Stimulated activated CD8-positive, alpha-beta memory T cell treated with anti-CD3 and anti-CD28 coated beads, Interleukin-15, amount 100 ng/mL, for 1 hour (primary cell): ENCODE data around the gene SPHK1.

Experiments used
- DNase-seq: peaks from one replicate; pipeline ENCODE4 v3.0.0-alpha.2; 2020; ENCODE audit warnings: low read depth

Gene SPHK1

DNA sequence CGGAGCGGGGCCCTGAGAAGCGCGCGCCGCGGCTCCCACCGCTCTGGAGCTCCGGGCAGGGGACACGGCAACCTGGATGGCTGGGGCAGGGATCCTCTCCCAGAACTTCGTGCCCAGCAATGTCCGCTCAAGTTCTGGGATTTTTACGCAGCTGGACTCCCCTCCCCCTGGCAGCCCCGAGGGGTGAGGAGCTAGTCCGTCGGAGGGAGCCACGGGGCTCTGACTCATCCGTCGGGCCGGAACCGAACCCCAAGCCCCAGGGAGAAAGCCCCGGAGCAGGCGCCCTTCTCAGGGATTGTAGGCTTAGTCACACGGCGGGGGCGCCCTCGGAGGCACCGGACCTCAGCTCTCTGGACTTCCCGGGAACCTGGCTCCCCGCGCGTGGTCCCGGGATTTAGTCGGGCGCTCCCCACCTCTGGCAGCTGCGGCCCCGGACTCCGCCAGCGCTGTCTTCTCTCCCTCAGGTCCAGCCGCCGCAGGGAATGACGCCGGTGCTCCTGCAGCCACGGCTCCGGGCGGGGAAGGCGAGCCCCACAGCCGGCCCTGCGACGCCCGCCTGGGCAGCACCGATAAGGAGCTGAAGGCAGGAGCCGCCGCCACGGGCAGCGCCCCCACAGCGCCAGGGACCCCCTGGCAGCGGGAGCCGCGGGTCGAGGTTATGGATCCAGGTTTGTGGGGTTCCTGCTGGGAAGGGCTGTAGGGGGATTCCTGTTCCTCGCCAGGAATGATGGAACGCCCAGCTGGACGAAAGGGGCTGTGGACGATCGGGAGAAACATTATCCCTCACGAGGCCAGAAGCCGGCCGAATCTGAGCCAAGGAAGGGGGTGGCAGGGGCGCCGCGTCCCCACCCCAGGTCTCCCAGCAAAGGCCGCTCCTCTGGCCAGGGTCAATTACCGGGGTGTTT is 830 bp downstream of the SPHK1 start:
- DNase-seq: peak; percentile 7

DNA sequence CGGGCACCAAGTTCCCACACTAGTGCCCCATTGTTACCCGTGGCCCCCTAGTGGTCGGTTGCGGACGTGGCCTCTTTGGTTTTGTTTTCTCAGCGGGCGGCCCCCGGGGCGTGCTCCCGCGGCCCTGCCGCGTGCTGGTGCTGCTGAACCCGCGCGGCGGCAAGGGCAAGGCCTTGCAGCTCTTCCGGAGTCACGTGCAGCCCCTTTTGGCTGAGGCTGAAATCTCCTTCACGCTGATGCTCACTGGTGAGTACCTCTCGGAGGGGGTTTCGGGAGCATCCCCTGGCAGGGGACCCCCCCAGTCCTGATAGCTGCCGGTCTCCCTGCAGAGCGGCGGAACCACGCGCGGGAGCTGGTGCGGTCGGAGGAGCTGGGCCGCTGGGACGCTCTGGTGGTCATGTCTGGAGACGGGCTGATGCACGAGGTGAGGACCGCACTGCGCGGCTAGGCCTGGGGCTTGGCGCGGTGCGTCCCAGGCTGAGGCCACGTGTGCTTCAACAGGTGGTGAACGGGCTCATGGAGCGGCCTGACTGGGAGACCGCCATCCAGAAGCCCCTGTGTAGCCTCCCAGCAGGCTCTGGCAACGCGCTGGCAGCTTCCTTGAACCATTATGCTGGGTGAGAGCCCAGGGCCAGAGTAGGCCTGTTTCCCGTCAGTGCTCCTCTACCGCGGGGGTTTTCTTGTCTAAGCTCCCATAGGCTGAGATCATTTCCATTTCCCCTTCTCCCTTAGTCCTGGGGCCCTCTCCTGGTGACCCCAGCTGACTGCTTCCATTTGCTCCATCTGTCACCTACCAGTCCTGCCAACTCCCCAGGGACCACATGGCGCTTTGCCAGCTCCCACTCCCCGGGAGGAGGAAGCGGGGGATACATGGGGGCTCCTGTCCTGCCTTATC is 1.7 kb downstream of the SPHK1 start:
- DNase-seq: peak; percentile 75

DNA sequence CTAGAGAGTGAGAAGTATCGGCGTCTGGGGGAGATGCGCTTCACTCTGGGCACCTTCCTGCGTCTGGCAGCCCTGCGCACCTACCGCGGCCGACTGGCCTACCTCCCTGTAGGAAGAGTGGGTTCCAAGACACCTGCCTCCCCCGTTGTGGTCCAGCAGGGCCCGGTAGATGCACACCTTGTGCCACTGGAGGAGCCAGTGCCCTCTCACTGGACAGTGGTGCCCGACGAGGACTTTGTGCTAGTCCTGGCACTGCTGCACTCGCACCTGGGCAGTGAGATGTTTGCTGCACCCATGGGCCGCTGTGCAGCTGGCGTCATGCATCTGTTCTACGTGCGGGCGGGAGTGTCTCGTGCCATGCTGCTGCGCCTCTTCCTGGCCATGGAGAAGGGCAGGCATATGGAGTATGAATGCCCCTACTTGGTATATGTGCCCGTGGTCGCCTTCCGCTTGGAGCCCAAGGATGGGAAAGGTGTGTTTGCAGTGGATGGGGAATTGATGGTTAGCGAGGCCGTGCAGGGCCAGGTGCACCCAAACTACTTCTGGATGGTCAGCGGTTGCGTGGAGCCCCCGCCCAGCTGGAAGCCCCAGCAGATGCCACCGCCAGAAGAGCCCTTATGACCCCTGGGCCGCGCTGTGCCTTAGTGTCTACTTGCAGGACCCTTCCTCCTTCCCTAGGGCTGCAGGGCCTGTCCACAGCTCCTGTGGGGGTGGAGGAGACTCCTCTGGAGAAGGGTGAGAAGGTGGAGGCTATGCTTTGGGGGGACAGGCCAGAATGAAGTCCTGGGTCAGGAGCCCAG is 2.8 kb downstream of the SPHK1 start:
- no peak for DNase-seq

DNA sequence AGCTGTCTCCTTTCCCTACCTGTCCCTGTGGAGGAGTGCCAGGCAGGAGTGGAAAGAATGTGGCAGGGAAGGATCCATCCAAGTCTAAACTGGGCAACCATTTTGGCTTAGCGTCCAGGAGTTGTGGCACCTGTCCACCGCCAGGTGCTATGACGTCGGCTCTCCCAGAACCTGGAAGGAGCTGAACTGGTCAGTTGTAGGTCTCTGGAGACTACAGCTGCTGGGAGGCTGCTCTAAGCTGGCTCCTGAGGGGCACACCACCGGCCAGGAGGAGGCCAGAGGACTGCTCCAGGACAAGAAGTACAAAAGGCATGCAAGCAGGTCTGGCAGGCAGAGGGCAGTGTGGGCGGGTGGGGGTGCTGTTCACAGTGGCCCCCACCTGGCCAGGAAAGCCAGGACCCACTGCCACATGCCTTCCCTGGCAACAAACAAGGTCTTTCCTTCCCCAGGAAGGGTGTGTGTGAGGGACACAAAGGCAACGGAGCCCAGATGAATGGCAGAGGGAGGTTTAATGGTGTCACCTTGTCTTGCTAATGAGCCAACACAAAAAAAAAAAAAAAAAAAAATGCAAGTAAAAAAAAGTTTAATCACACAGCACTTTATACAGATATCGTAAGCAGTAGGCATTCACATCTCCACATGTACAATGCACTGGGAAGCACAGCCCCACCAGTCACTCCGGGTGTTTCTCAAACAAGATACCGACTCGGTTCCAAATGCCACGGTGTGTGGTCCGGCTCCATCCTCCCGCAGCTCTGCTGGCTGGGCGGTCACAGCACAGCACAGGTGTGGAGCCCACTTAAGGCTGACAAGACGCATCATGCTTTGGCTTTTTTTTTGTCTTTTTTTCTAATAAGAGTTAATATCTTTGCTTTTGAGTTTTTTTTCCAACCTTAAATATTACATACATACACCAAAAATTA is 4.8 kb downstream of the SPHK1 start:
- DNase-seq: no peak

DNA sequence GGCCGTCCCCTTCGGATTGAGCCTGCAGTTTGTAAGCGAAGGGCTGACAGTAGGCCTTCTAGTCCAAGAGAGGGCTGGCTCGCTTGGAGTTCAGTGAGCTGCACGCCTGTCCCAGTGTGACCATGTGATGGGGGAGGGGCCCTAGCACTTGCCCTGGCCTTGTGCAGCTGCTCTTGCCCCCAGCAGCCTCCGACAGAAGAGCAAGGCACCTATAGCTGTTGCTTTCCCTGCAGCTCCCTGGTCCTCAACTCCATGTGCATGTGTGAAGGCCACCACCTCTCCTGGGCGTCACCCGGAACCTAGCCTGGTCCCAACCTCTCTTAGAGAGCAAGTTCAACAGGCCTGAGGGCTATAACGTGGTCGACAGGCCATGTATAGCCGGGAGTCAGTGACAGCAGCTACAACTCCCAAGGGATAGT is 5.6 kb downstream of the SPHK1 start:
- no peak for DNase-seq

DNA sequence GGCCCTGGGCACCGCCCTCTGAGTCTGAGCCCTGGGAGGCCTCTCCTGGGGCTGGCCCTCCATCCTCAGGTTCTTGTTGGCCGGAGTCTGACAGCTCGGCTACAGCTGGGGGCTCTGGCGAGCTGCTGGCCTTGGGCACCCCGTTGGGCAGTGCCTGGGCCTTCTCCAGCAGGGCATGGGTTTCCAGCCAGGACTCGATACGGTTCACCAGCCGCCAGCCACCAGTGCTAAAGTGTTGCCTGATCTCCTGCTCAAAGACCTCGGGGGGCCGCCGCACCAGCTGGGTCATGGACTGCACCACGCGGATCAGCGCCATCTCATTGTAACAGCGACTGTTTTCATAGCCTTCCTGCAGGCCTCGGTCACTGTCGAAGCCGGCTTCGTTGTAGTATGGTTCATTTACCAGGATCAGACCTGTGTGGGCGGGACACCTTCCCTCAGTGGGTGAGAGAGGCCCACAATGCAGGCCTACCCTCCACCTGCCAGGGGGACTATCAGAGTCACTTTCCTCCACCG is 6.8 kb downstream of the SPHK1 start:
- DNase-seq: no peak

DNA sequence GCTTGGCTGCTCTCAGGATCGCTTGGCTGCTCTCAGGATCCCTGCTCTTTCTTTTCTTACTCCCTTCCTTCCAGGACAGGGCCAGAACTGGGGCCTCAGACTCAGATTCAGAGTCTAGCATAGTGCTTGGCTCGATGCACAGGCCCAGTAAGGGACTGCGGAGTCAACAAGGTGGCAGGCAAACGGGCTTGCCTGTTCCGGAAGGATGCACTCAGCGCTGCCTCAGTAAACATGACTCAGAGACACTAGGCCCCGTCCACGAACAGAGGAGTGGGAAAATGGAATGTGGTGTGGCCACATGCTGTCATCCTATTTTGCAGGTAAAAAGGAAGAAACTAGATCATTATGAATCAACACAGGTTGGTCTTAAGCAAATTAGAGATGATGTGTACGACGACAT is 9.8 kb downstream of the SPHK1 start:
- no peak for DNase-seq

DNA sequence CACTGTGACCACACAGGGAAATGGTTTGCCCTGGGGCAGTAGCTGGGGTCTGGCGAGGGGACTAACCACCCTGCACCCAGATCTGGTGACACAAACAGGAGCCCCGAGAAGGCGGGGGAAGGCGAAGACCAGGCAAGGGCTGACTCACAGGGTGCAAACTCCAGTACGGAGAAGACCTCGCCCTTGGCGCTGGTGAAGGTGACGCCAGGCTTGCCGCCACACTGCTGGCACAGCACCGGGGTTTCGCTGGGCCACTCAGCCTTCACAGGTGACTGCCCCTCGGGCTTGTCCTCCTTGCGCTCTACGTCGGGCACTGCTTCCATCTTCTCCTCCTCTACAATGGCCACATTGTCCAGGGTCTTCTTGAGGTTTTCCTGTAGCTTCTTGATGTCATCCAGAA is 11.6 kb downstream of the SPHK1 start:
- DNase-seq: no peak

DNA sequence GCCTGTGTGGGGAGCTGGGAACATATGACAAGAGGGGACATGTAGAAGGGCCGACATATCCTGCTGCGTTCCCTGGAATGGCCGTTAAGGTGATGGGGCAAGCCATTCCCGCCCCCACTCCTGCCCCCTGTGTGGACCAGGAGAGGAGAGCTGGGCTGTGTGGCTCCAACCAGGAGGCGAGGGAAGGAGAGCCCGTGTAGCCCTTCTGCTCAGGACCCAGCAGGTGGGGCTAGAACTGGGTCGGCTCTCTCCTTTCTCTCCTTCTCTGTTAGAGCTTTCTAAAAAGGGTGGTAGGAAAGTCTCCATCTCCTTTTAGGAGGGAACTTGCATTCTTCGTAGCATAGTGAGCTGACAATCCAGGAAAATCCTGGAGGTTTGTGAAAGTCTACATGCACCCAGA is 12.8 kb downstream of the SPHK1 start:
- no peak for DNase-seq

DNA sequence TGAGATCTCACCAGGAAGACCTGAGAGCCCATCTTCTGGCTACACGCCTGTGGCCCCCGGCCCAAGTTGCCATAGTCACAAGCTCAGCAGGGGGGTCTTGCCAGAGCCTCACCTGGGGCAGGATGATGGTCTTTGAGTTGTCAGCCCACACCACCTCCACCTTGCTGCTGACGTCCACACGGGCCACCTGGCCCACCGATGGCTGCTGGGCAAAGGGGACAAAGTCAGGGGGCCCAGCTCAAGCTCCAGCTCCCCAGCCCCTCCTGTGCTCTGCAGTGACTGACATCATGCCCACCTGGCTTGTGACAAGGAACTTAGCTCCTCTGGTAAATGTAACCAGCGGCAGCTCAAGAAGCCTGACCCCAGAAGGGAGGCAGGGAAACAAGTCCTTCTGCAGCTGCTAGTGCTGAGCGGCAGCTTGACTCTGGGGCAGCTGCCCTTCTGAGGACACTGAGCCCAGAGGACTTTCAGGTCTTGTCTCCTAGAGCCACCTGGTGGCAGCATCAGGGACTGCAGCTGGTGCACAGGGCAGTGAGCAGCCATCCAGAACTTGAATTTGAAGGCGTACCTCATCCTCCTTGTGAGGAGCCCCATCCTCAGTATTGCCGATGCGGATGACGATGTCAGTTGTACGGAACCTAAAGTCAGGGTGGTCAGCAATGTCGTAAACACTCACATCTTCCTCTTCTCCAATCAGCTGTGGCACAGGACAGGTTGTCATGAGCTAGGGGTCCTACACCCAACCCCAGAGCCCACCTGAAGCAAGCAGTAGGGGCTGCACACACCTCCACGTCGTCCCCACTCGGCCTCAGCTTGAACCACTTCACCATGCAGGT is 13.5 kb downstream of the SPHK1 start:
- peak; percentile 79 for DNase-seq

DNA sequence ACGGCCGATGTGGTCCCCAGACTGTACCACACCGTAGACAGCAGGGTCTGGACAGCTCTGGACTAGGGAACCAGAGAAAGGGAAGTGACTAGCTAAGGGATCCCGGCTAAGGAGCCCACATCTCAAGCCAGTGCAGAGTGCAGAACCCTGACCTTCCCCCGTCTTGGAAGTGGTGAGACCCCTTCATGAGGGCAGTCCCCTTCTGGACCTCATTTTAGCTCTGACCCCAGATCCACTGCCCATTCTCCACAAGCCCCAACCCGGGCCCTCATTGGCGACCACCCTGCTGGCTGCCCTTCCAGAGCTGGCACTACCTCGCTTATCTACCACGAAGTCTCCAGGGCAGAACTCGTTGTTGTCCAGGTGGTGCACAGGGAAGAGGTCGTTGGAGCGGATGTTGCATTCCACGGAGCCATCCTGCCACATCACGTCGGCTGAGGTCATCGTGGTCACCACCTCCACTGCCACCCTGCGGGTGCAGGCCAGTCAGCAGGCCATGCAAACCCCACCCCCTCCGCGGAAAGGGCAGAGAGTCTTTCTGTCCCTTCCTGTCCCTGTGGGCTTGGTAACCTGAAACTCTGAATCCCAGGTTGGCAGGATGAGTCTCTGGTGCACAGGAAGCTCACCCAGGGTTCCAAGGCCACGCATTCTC is 14.2 kb downstream of the SPHK1 start:
- DNase-seq: no peak

DNA sequence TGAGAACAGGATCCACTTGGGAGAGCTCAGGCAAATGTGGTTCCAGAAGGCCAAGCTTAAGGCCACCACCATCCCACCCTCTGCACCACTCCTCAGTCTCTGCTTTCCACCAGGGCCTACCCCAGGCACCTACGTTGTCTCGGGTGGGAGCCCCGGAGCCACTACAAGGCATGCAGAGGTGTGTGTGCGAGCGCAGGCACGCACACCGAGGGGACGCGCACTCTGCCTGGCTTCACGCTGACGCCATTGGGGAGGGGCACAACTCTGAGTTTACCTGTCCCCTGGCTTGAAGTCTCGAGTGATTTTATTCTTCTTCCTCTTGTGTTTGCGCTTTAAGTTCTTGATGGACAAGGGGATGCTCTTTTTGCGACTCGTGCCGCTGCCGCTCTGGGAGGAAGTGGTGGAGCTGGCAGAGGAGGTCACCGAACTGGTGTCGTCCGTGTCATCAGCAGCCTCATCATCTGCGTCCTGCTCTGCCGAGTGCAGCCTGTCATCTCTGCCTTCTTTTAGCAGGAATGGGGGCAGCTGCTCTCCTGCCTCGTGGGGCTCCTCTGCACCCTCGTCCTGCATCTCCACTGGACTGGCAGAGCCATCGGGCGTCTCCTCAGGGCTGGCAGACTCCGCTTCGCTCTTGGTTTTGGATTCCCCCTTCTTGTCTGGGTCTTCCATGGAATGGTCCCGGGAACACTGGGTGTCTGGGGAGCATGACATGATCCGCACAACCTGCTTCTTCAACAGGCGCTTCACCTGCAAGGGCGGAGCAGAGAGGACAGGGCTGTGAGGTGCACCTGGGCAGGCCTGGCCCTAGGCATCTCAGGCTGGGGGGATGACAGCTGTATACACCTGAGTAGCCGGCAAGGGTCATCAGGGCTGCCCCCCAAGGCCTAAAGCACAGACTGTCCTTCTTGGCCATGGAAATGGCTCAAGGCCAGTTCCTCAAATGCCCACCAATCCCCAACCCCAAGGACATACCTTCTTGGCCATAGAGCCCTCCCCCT is 15.1 kb downstream of the SPHK1 start:
- no peak for DNase-seq

DNA sequence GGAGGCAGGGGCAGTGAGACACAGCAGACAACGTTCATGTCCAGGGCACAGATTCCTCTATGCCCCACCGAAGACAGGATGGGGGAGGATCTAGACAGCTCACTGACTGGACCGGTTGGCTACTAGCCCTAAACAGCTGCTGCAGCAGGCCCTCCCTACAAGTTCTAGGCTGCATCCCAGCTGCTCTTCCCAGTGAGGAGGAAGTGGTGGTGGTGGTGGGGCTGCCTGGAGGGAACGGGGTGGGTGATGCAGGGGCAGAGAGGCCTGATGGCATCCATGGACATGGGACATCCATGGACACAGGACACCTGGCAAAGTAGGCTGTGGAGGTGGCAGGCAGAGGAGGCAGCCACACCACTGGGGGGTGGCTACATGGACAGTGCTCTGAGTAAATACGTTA is 18.3 kb downstream of the SPHK1 start:
- DNase-seq: no peak

DNA sequence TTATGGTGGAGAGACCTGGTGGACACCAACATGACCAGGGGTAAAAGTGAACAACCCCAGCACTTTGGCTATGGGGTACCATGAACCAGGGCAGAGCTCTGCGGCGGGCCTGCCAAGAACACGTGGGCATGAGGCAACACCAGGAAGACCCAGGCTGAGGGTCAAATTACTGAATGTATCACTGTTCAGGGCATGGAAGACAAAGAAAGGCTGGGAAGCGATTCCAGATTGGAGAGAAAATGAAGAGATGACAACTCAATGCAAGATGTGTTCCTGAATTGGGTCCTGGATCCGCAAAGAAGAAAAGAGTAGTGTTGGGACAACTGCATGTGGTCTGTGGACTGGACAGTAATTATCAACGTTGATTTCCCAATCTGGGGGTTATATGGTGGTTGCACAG is 19.8 kb downstream of the SPHK1 start:
- no peak for DNase-seq

DNA sequence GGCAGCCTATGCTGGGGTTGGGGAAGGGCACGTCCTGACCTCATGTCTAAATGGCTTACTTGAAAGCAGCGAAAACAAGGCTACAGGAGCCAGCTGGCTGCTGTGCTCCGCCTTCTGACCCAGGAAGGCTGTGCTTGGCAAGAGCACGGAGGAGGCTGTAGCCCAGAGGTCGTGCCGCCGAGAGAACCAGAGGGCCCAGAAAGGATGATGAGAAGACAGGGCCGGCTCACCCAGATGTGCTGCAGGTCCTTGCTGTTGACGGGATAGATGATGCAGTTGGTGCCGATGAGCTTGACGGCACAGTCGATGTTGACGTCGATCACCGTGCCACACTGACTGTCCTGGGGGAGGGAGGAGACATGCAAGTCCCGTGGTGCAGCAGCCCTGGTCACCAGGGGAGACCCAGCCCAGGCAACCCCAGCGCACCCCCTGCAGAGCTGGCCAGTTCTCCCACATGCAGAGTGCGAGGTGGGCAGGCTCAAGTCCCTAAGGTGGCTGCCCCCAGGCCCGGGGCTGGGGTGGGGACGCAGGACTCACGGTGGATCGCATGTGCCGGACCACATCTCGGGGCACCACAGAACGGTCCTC is 20.7 kb downstream of the SPHK1 start:
- no peak for DNase-seq

DNA sequence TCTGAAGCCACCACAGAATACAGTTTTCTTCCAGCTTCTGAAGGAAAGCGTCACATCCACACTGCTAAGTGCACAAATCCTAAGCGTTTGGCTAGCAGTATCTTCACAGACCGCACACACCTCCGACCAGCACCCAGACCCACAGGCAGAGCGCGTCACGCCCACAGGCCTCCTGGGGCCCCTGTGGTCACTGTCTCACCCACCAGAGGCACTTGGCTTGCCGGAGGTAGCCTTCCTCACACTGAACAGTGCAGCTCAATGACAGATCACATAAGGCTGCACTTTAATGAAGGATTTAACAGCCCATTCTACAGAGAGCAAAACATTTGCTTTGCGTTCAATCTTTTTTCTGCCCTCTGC is 21.2 kb downstream of the SPHK1 start:
- no peak for DNase-seq

DNA sequence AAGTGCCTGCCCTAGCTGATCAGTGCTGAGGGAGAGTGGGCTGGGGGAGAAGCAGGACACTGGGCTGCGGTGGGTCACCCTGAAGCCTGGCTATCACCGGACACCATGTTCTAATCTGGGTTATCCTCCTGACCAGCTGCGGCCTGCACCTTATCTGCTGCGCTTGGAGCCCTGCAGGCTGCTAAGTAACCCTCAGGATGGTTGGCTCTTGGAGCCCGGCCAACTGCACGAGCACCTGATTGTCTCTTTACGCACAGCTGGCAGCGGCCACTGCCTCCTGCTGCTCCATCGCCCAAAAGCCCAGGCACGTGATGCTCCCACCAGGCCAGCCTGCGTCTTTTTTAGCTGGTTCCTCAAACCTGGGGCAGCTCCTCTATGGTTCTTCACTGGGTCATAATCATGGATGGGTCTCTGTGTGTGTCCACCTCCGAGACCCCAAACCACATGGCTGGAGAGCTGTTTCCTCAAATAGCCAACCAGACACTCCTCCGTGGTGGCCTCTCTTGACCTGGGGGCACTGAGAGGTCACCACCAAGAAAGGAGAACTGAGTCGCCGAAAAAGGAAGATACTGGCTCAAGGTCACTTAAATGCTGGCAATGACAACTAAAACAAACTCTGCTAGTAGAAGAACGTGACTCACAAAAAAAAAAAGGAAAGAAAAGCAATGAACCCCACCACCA is 21.7 kb downstream of the SPHK1 start:
- DNase-seq: no peak
